ENCODE measurements around the gene ZNF487.

GRCh38 chr10:43491855-43492254 is 54.9 kb downstream of the ZNF487 start:
- TF ChIP-seq POLR2AphosphoS5 (IDR thresholded peaks at IDR 0.05; ENCODE audit: low read depth, low read length) = no peak
- TF ChIP-seq TAF1 (IDR thresholded peaks at IDR 0.05; ENCODE audit: borderline replicate concordance, insufficient read depth, low read length) = no peak
- TF ChIP-seq, protein P1, sequence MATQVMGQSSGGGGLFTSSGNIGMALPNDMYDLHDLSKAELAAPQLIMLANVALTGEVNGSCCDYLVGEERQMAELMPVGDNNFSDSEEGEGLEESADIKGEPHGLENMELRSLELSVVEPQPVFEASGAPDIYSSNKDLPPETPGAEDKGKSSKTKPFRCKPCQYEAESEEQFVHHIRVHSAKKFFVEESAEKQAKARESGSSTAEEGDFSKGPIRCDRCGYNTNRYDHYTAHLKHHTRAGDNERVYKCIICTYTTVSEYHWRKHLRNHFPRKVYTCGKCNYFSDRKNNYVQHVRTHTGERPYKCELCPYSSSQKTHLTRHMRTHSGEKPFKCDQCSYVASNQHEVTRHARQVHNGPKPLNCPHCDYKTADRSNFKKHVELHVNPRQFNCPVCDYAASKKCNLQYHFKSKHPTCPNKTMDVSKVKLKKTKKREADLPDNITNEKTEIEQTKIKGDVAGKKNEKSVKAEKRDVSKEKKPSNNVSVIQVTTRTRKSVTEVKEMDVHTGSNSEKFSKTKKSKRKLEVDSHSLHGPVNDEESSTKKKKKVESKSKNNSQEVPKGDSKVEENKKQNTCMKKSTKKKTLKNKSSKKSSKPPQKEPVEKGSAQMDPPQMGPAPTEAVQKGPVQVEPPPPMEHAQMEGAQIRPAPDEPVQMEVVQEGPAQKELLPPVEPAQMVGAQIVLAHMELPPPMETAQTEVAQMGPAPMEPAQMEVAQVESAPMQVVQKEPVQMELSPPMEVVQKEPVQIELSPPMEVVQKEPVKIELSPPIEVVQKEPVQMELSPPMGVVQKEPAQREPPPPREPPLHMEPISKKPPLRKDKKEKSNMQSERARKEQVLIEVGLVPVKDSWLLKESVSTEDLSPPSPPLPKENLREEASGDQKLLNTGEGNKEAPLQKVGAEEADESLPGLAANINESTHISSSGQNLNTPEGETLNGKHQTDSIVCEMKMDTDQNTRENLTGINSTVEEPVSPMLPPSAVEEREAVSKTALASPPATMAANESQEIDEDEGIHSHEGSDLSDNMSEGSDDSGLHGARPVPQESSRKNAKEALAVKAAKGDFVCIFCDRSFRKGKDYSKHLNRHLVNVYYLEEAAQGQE (IDR thresholded peaks at IDR 0.05; ENCODE audit: insufficient read depth in 1 of 2, low read depth in 2 of 2, low read length in 2 of 2) = no peak
- no peak for TF ChIP-seq SIN3A (IDR thresholded peaks at IDR 0.05; ENCODE audit: borderline replicate concordance, insufficient read depth, low read length)
- TF ChIP-seq FOXP2 (optimal IDR thresholded peaks at IDR 0.05; ENCODE audit: borderline replicate concordance, extremely low read depth, extremely low read length, insufficient read depth) = no peak

Data from PFSK-1 (cell line).